OCI-M2 (cell line): ENCODE measurements around the gene BMPER.

Experiments
- DNase-seq: peaks from one replicate; lab custom pipeline; 2025; ENCODE audit not compliant: unreplicated experiment; lab: John Stamatoyannopoulos, UW

BMPER gene

DNA sequence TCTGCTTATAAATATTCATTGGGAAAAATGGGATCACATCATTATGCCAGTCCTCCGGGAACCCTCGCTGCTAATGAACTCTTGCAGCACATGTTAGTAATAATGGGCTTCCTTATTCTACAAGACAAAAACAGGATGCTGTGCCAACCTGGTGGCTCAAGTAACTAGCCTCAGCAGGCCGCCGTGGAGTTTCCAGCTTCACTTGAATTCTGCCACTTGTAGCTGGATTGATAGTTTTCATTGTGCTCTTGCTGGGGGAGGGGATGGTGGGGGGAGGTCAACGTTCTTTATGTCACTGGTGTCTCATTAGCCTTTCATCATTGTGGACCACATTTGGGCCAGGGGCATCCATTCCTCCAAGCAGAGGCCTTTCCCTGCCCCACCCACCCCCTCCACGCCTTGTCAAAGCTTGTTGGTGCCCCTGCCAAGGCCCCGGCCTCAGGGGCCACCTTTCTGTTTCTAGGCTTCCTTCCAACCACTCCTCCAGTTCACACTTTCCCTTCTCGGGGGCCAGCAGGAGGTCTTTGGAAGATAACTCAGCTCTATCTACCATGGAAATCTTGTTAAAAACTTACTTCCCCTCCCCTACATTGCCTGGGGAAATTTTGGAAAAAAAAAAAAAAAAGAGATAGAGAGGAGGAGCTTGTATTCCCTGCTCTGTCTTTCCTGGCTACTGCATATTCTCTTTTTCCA, 153.9 kb downstream of the BMPER start:
- DNase-seq = no peak

GRCh38 chr7:34060196-34060947, 155.0 kb downstream of the BMPER start:
- DNase-seq = no peak

GRCh38 chr7:34061149-34061548, 155.8 kb downstream of the BMPER start:
- DNase-seq = no peak

GRCh38 chr7:34062341-34062740, 157.0 kb downstream of the BMPER start:
- no peak for DNase-seq

GRCh38 chr7:34062826-34063225, 157.5 kb downstream of the BMPER start:
- DNase-seq = no peak

DNA sequence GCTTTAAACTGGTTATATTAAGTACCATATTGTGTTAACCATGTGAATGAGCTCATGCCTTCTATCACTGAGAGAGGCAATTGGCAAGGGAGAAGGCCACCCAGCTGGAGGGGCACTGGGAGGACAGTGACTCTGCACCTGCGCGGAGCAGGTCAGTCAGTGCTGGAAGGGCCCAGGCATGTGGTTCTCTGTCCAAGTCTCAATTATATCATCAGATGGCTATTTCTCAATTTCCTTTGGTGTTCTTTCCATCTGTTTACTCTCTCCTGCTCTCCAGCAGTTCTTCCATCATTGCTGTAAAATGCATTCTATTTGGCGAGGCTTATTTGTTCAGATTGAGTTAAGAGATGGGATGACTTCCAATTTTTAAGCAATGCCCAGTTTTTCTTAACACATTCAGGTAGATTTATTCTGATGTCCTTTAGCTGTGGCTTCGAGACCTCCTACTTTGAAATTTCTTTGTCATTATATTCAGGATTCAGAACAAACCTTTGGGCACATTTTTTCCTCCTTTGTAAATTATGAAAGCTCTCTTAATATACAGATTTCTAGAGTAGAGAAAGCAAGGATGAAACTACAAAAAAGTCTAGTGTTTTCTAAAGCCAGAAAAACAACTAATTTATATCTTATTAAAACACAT, 159.3 kb downstream of the BMPER start:
- no peak for DNase-seq

- DNase-seq = no peak
Measured at GRCh38 chr7:34066411-34066810, 161.1 kb downstream of the BMPER start.

GRCh38 chr7:34067005-34067778, 161.9 kb downstream of the BMPER start:
- DNase-seq = no peak

DNA sequence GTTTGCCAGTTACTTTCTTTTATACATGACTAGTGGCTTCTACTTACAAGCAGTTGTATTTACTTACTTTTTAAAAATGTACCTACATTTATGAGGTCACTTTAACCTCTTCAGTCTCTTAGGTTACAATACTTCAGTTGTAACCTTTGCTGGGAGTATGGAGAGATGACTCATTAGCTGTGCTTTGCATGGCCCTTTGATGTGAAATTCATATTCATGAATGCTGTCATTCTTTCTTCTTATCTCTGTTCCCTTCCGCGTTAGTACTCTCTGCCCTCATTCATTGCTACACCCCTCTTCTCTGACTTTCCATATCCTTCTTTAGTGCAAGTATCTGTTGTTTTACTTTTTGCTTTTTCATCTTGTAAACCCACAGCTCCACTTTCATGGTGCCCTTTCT, 164.3 kb downstream of the BMPER start:
- DNase-seq = no peak

DNA sequence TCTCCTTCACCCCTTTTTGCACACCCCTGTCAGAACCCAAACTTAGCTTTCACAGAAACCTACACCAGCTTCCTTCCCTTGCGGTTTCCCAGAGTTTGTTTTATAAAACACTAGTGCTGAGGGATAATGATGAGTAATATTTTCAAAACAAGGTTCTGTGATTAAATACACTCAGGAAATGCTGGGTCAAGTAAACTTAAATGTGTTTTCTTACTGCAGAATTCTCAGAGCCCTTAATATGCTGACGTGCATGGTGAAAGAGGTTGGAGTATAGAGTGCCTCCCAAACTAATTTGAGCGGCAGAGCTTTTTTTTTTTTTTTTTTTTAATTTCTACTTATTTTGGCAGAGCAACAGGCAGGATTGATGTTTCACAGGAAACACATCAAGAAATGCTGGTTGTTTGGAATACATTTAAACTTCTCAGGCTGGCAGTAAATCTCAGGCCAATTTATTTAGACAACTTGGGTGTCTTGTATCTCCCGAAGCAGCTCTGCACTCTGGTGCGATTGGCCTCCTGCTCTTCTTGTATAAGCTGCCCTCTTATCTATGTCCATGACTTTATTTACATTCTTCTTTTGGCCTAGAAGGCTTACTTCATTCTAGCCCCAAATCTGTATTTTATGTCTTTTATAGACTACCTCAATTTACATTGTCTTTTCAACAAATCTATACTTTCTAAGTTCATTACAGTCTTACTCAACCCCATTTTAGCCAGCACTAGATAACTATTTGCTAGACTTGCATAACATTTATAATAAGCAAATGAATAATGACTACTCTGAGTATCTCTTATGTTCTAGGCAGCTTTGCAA, 165.4 kb downstream of the BMPER start:
- DNase-seq = no peak

GRCh38 chr7:34073676-34074075, 168.3 kb downstream of the BMPER start:
- DNase-seq = no peak

- no peak for DNase-seq
Measured at GRCh38 chr7:34074421-34074820, 169.1 kb downstream of the BMPER start.

GRCh38 chr7:34075523-34076370, 170.4 kb downstream of the BMPER start:
- DNase-seq = no peak

DNA sequence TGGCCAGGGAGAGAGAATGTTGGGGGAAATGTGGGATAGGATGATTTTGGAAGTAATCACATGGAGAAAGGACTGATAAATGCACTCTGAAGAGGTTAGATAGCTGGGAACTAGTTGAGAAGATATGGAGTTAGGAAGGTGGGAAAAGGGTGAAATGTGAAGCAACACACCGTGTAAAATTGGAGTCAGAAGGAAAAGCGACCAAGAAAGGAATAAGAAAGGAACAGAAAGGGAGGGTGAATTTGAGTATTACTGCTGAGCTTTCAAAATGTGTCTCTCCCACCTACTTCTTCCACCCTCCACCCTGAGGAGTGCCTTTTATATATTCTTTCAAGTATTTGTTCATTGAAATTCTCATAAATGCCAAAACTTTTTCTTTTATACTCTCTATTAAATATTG, 171.8 kb downstream of the BMPER start:
- DNase-seq = no peak

DNA sequence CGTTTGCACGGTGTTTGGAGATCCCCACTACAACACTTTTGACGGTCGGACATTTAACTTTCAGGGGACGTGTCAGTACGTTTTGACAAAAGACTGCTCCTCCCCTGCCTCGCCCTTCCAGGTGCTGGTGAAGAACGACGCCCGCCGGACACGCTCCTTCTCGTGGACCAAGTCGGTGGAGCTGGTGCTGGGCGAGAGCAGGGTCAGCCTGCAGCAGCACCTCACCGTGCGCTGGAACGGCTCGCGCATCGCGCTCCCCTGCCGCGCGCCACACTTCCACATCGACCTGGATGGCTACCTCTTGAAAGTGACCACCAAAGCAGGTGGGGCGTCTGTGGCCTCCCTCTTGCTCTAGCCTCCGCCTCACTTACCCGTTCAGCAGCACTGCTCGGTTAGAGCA, 173.5 kb downstream of the BMPER start:
- no peak for DNase-seq

- DNase-seq = no peak
Measured at GRCh38 chr7:34080513-34080912, 175.2 kb downstream of the BMPER start.

DNA sequence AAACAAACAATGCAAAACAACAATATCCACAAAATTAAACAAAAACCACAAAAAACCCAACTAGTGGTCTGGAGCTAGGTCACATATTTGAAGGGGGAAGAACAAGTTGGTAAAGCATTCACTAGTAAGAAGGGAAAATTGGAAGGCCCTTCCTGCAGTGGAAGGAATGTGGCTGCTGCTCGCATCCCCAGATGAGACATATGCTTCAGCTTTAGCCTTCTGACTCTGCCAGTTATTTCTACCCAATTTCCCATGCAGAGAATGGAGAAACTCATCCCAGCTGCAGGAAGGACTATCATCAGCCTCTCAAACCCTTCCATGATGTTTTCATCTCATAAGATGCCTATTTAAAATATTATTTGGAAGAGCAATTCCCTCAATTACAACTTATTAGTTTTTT, 176.6 kb downstream of the BMPER start:
- no peak for DNase-seq

DNA sequence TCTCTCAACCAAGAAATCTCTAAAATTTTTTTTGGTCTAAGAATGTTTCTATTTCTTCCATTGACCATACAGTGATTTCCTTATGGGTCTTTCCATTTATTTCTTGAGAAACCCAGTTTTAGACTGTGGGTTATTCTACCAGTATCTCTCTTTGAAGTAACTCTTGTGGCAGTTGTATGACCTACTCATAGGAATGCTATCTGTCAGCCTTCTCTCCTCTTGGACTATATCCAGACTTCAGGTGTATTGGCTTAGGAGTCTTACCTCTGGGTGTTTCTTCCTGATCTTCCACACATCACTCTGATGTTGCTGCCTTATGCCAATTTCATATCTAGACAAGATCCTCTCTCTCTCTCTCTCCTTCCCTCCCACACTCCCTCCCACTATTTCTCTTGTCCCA, 178.1 kb downstream of the BMPER start:
- no peak for DNase-seq

- no peak for DNase-seq
Measured at GRCh38 chr7:34084651-34085050, 179.3 kb downstream of the BMPER start.

- DNase-seq = no peak
Measured at GRCh38 chr7:34086064-34086463, 180.7 kb downstream of the BMPER start.
